SU-DHL-6 (cell line): ENCODE measurements around the gene ZC3H4.

Experiments
- CTCF ChIP-seq: fragments of 200-600 bp; sonication (generic); IDR thresholded peaks from one replicate; pipeline ENCODE4 v1.5.1; 2017; ENCODE audit warnings: antibody characterized with exemption, mild to moderate bottlenecking, low read length, moderate library complexity; ENCODE audit not compliant: insufficient read depth, poor library complexity, severe bottlenecking
- EZH2phosphoT487 ChIP-seq: fragments of 200-600 bp; sonication (generic), shearing (Covaris generic); conservative IDR thresholded peaks from 2 replicates; pipeline ENCODE4 v1.6.1; 2018; ENCODE audit warnings: mild to moderate bottlenecking, antibody characterized with exemption, low read length, moderate library complexity, mixed read lengths

- TF ChIP-seq CTCF = no peak
- TF ChIP-seq EZH2phosphoT487 = no peak
Measured at GRCh38 chr19:47036097-47036651, 77.4 kb downstream of the ZC3H4 start.
